ENCODE data around the gene SKIC8. TPM values are rescaled to one million over a fixed set of nuclear protein-coding genes. Genes with fewer than 3 reads are reported as not detected.

Gene SKIC8
- total RNA-seq, 1 donor from 2014 or later = 43.6 TPM

DNA sequence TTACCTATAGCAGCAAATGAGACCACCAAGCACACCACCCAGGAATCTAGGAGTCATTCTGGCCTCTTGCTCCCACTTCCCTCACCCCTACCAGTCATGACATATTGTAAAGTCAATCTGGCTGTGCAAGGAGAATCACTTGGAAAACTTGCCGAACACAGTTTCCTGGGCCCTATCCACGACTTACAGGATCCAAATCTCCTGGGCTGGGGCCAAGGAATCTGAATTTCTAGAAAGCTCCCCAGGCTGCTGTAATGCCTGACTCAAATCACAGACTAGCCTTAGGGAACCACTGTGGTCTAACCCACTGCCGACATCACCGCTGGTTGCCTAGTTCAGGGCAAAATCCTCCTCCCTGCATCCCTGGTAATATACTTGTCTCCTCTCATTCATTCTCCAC is 36.6 kb upstream of the SKIC8 start:
- DNase-seq (ENCODE audit: low read depth) (no peak), FAIRE-seq (no peak)
- Histone ChIP-seq H3K36me3 (ENCODE audit: insufficient read depth, low read length) (no peaks in the 10 kb centered on the region), H3K4me1 (ENCODE audit: insufficient read depth, low read length) (peaks cover 3% of the 10 kb centered on the region), H3K4me3 (ENCODE audit: insufficient read depth, low read depth, low read length) (no peak overlapping the region), H3K9ac (ENCODE audit: low read length) (no peak overlapping the region), H3K27ac (ENCODE audit: low read depth, low read length) (no peak overlapping the region), H4K20me1 (ENCODE audit: insufficient read depth, low read length) (no peaks in the 10 kb centered on the region), H3K27me3 (ENCODE audit: insufficient read depth, low read length) (peaks cover 39% of the 10 kb centered on the region), H3K9me3 (ENCODE audit: insufficient read depth, low read depth, low read length) (no peaks in the 10 kb centered on the region), H3K79me2 (ENCODE audit: insufficient read depth, low read length) (no peaks in the 10 kb centered on the region), H2AFZ (ENCODE audit: low read depth, low read length) (no peak overlapping the region), H3K4me2 (ENCODE audit: low read length) (no peak overlapping the region)
- no peaks in the 10 kb centered on the region for H3K4me1 Mint-ChIP-seq (ENCODE audit: low read depth, unreplicated experiment)
- H3K27ac Mint-ChIP-seq (ENCODE audit: unreplicated experiment) = no peak overlapping the region
- no peaks in the 10 kb centered on the region for H3K36me3 Mint-ChIP-seq (ENCODE audit: low read depth, unreplicated experiment)
- no peak overlapping the region for H3K4me3 Mint-ChIP-seq (ENCODE audit: unreplicated experiment)
- peaks cover 2% of the 10 kb centered on the region for H3K9me3 Mint-ChIP-seq (ENCODE audit: unreplicated experiment)
- H3K27me3 Mint-ChIP-seq (ENCODE audit: low read depth, unreplicated experiment) = peaks cover 36% of the 10 kb centered on the region
- no peak for TF ChIP-seq EZH2 (IDR thresholded peaks at IDR 0.05; ENCODE audit: insufficient read depth, low read length)
- TF ChIP-seq, protein P1, sequence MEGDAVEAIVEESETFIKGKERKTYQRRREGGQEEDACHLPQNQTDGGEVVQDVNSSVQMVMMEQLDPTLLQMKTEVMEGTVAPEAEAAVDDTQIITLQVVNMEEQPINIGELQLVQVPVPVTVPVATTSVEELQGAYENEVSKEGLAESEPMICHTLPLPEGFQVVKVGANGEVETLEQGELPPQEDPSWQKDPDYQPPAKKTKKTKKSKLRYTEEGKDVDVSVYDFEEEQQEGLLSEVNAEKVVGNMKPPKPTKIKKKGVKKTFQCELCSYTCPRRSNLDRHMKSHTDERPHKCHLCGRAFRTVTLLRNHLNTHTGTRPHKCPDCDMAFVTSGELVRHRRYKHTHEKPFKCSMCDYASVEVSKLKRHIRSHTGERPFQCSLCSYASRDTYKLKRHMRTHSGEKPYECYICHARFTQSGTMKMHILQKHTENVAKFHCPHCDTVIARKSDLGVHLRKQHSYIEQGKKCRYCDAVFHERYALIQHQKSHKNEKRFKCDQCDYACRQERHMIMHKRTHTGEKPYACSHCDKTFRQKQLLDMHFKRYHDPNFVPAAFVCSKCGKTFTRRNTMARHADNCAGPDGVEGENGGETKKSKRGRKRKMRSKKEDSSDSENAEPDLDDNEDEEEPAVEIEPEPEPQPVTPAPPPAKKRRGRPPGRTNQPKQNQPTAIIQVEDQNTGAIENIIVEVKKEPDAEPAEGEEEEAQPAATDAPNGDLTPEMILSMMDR (IDR thresholded peaks at IDR 0.05; ENCODE audit: insufficient read depth, low read depth, low read length) = no peak

DNA sequence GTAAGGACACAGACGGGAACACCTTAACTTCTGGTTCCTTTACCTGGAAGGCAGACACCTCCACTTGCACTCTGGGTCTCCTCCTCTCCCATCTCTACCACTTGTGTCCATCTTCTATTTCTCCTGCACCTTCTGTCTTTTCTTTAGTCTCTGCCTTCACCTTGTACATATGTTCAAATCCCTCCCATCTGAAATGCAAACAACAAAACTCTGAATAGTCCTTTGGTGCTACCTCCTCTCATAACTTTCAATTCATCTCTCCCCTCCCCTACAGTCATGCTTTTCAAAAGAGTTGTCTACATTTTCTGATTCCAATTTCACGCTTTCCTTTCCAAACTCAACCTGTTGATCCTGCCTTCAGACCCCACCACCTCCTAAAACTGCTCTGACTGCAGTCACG is 35.4 kb upstream of the SKIC8 start:
- H3K36me3 Mint-ChIP-seq (ENCODE audit: low read depth, unreplicated experiment) = no peaks in the 10 kb centered on the region
- H3K4me3 Mint-ChIP-seq (ENCODE audit: unreplicated experiment) = no peak overlapping the region
- TF ChIP-seq, protein P1 (IDR thresholded peaks at IDR 0.05; ENCODE audit: insufficient read depth, low read depth, low read length) = no peak
- no peak for TF ChIP-seq EZH2 (IDR thresholded peaks at IDR 0.05; ENCODE audit: insufficient read depth, low read length)
- Histone ChIP-seq H3K4me1 (ENCODE audit: insufficient read depth, low read length) (no peaks in the 10 kb centered on the region), H3K79me2 (ENCODE audit: insufficient read depth, low read length) (no peaks in the 10 kb centered on the region), H3K9me3 (ENCODE audit: insufficient read depth, low read depth, low read length) (no peaks in the 10 kb centered on the region), H3K27me3 (ENCODE audit: insufficient read depth, low read length) (peaks cover 31% of the 10 kb centered on the region), H3K4me3 (ENCODE audit: insufficient read depth, low read depth, low read length) (no peak overlapping the region), H3K36me3 (ENCODE audit: insufficient read depth, low read length) (no peaks in the 10 kb centered on the region), H2AFZ (ENCODE audit: low read depth, low read length) (no peak overlapping the region), H3K4me2 (ENCODE audit: low read length) (no peak overlapping the region), H4K20me1 (ENCODE audit: insufficient read depth, low read length) (no peaks in the 10 kb centered on the region), H3K9ac (ENCODE audit: low read length) (no peak overlapping the region), H3K27ac (ENCODE audit: low read depth, low read length) (no peak overlapping the region)
- no peak overlapping the region for H3K27ac Mint-ChIP-seq (ENCODE audit: unreplicated experiment)
- DNase-seq (ENCODE audit: low read depth) (no peak), FAIRE-seq (no peak)
- no peaks in the 10 kb centered on the region for H3K4me1 Mint-ChIP-seq (ENCODE audit: low read depth, unreplicated experiment)
- peaks cover 2% of the 10 kb centered on the region for H3K9me3 Mint-ChIP-seq (ENCODE audit: unreplicated experiment)
- H3K27me3 Mint-ChIP-seq (ENCODE audit: low read depth, unreplicated experiment) = peaks cover 29% of the 10 kb centered on the region

DNA sequence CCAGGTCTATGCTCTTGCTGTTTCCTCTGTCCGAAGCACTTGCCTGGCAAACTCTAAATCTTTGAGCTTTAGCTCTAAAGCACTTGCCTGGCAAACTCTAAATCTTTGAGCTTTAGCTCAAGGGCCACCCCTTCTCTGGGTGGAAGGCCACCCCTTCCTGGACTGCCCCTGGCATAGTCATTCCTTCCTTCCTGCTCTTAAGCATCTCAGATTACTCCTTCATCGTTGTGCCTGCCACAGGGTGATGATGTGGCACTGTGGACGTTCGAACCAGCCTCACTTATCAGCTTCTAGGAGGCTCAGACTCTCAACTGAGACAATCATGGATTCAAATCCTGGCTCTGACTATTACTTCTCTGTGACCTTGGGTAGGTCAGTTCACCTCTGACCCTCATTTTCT is 30.2 kb upstream of the SKIC8 start:
- H3K4me3 Mint-ChIP-seq (ENCODE audit: unreplicated experiment) = no peak overlapping the region
- Histone ChIP-seq H3K27ac (ENCODE audit: low read depth, low read length) (no peak overlapping the region), H3K9ac (ENCODE audit: low read length) (no peak overlapping the region), H3K4me1 (ENCODE audit: insufficient read depth, low read length) (peaks cover 4% of the 10 kb centered on the region), H3K36me3 (ENCODE audit: insufficient read depth, low read length) (no peaks in the 10 kb centered on the region), H2AFZ (ENCODE audit: low read depth, low read length) (peak overlapping the region; percentile 47), H3K79me2 (ENCODE audit: insufficient read depth, low read length) (no peaks in the 10 kb centered on the region), H3K4me2 (ENCODE audit: low read length) (no peak overlapping the region), H3K9me3 (ENCODE audit: insufficient read depth, low read depth, low read length) (no peaks in the 10 kb centered on the region), H3K27me3 (ENCODE audit: insufficient read depth, low read length) (peaks cover under 1% of the 10 kb centered on the region), H4K20me1 (ENCODE audit: insufficient read depth, low read length) (no peaks in the 10 kb centered on the region), H3K4me3 (ENCODE audit: insufficient read depth, low read depth, low read length) (no peak overlapping the region)
- H3K9me3 Mint-ChIP-seq (ENCODE audit: unreplicated experiment) = no peaks in the 10 kb centered on the region
- TF ChIP-seq, protein P1 (IDR thresholded peaks at IDR 0.05; ENCODE audit: insufficient read depth, low read depth, low read length) = no peak
- TF ChIP-seq EZH2 (IDR thresholded peaks at IDR 0.05; ENCODE audit: insufficient read depth, low read length) = no peak
- peaks cover 5% of the 10 kb centered on the region for H3K4me1 Mint-ChIP-seq (ENCODE audit: low read depth, unreplicated experiment)
- FAIRE-seq = no peak
- H3K27me3 Mint-ChIP-seq (ENCODE audit: low read depth, unreplicated experiment) = peaks cover 10% of the 10 kb centered on the region
- no peaks in the 10 kb centered on the region for H3K36me3 Mint-ChIP-seq (ENCODE audit: low read depth, unreplicated experiment)
- no peak for DNase-seq (ENCODE audit: low read depth)
- H3K27ac Mint-ChIP-seq (ENCODE audit: unreplicated experiment) = no peak overlapping the region

Data from astrocyte (in vitro differentiated cells and primary cell).